ENCODE results near the gene RYR3. TPM values are rescaled to one million over a fixed set of nuclear protein-coding genes. Genes with fewer than 3 reads are reported as not detected.
A peak's percentile ranks its signal among the peaks of the same experiment; 100 is the strongest.

The RYR3 gene
- total RNA-seq, 2 experiments from 2014 or later: not detected

DNA sequence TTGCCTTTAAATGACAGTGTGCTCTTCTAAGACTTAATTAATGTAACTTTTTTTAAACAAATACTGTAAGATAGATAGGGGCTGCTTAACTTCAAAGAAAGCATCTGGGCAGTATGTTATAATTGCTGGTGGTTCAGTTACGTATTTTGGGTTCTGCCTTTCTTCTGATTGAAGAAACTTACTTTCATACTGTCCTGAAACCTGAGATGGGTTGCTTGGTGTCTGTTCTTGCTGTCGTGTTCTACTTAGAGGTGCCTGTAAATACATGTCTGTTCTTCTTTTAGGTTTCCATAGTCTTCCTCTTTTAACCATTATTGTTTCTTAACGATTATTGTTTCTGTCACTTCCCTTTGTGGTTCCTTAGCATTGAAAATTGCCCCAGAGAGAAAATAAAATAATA lies 359.8 kb downstream of the RYR3 start:
- no peak for DNase-seq
- peaks cover 11% of the 10 kb centered on the region for H3K27me3 Mint-ChIP-seq
- intact Hi-C loops (cut with micrococcal nuclease): no loop called here
- H3K9me3 Mint-ChIP-seq: no peaks in the 10 kb centered on the region
- no peak overlapping the region for H3K4me3 Mint-ChIP-seq
- no peak for ATAC-seq
- TF ChIP-seq CTCF (IDR thresholded peaks at IDR 0.05): no peak
- CTCF ChIA-PET: interaction anchor here (0.6 kb wide), 1 partner anchor 448 kb away, joined by 3 read pairs; no protein-coding TSS in a partner anchor
- H3K4me1 Mint-ChIP-seq (ENCODE audit: low read depth): no peaks in the 10 kb centered on the region
- H3K36me3 Mint-ChIP-seq (ENCODE audit: low read depth): no peaks in the 10 kb centered on the region
- H3K27ac Mint-ChIP-seq: no peak overlapping the region
- POLR2A ChIA-PET: no interaction called here

GRCh38 chr15:33671456-33671855 lies 360.7 kb downstream of the RYR3 start:
- H3K27ac Mint-ChIP-seq: no peak overlapping the region
- no peak overlapping the region for H3K4me3 Mint-ChIP-seq
- DNase-seq (no peak), ATAC-seq (no peak)
- POLR2A ChIA-PET: no interaction called here
- H3K4me1 Mint-ChIP-seq (ENCODE audit: low read depth): no peaks in the 10 kb centered on the region
- intact Hi-C loops (cut with micrococcal nuclease): no loop called here
- CTCF ChIA-PET: interaction anchor here (0.6 kb wide), 1 partner anchor 447 kb away, joined by 3 read pairs; no protein-coding TSS in a partner anchor
- no peaks in the 10 kb centered on the region for H3K36me3 Mint-ChIP-seq (ENCODE audit: low read depth)
- peaks cover 11% of the 10 kb centered on the region for H3K27me3 Mint-ChIP-seq
- no peaks in the 10 kb centered on the region for H3K9me3 Mint-ChIP-seq
- TF ChIP-seq CTCF (IDR thresholded peaks at IDR 0.05): no peak

DNA sequence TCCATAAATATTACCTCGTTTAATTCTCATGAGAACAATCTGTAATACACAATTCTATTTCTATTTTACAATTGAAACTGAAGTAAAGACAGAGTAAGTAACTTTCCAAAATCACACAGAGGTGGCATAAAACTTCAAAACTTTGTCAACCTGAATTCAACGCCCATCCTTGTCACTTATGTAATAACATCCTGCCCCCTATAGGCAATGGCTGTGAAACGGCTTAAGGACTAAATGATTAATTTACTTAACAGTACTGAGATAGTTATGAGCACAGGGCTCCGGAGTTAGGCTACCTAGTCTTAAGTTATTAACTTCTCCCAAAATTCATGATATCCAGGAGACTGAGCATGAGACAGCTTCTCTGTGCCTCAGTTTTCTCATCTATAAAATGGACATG lies 364.5 kb downstream of the RYR3 start:
- ATAC-seq: no peak
- H3K36me3 Mint-ChIP-seq (ENCODE audit: low read depth): no peaks in the 10 kb centered on the region
- H3K27me3 Mint-ChIP-seq: peaks cover 18% of the 10 kb centered on the region
- DNase-seq: peak; percentile 13
- H3K4me3 Mint-ChIP-seq: no peak overlapping the region
- H3K4me1 Mint-ChIP-seq (ENCODE audit: low read depth): no peaks in the 10 kb centered on the region
- no peak for TF ChIP-seq CTCF (IDR thresholded peaks at IDR 0.05)
- no peak overlapping the region for H3K27ac Mint-ChIP-seq
- ChIA-PET POLR2A (no interaction called here), CTCF (no interaction called here)
- no peaks in the 10 kb centered on the region for H3K9me3 Mint-ChIP-seq
- intact Hi-C loops (cut with micrococcal nuclease): no loop called here

DNA sequence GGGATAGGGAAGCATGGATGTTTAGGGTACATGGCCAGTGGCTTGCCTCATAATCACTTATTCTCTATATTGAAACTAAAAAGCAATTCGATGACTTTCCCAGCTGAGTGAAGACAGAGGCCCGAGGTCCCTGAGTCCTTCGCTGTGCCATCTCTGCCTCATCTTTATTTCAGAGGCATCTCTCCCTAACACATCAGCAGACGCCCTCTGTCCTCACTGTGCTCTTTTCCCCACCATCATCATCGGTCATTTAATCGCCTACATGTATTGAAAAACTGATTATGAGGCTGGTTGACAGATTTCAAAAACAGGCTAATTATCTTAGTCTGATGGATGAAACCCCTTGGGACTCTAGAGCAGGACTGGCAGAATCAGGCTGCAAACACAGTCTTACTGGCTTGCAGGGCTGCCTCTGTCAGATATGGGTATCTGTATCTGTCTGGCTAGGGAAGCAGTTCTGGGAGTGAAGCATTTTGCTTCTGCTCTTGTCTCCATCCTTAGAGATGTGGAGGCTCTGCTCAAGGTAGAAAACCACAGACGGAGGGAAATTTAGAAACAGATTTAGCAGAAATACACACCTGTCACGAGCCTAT lies 366.6 kb downstream of the RYR3 start:
- DNase-seq (no peak), ATAC-seq (no peak)
- no peaks in the 10 kb centered on the region for H3K36me3 Mint-ChIP-seq (ENCODE audit: low read depth)
- no peak overlapping the region for H3K27ac Mint-ChIP-seq
- ChIA-PET CTCF (no interaction called here), POLR2A (no interaction called here)
- H3K27me3 Mint-ChIP-seq: peaks cover 19% of the 10 kb centered on the region
- no peaks in the 10 kb centered on the region for H3K4me1 Mint-ChIP-seq (ENCODE audit: low read depth)
- no peaks in the 10 kb centered on the region for H3K9me3 Mint-ChIP-seq
- TF ChIP-seq CTCF (IDR thresholded peaks at IDR 0.05): no peak
- no peak overlapping the region for H3K4me3 Mint-ChIP-seq
- intact Hi-C loops (cut with micrococcal nuclease): no loop called here

DNA sequence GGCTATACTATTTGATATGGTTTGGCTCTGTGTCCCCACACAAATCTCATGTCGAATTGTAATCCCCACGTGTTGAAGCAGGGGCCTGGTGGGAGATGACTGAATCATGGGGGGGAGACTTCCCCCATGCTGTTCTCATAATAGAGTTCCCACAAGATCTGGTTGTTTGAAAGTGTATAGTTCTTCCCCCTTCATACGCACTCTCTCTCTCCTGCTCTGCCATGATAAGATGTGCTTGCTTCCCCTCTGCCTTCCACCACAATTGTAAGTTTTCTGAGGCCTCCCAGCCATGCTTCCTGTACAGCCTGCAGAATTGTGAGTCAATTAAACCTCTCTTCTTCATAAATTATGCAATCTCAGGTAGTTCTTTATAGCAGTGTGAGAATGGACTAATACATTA lies 367.4 kb downstream of the RYR3 start:
- TF ChIP-seq CTCF (IDR thresholded peaks at IDR 0.05): no peak
- intact Hi-C loops (cut with micrococcal nuclease): no loop called here
- no peaks in the 10 kb centered on the region for H3K4me1 Mint-ChIP-seq (ENCODE audit: low read depth)
- POLR2A ChIA-PET: no interaction called here
- no peak for DNase-seq
- no peak overlapping the region for H3K27ac Mint-ChIP-seq
- no peaks in the 10 kb centered on the region for H3K9me3 Mint-ChIP-seq
- H3K36me3 Mint-ChIP-seq (ENCODE audit: low read depth): no peaks in the 10 kb centered on the region
- peaks cover 18% of the 10 kb centered on the region for H3K27me3 Mint-ChIP-seq
- H3K4me3 Mint-ChIP-seq: no peak overlapping the region
- ATAC-seq: no peak
- CTCF ChIA-PET: no interaction called here
